Neural cell (in vitro differentiated cells): ENCODE data around the gene CRYBA1. TPM values are rescaled to one million over a fixed set of nuclear protein-coding genes. Genes with fewer than 3 reads are reported as not detected.

Experiments used
- H2AFZ ChIP-seq: fragments of 200-600, 300-800 bp; sonication (generic), shearing (Covaris generic); 2 replicates; pipeline ENCODE4 v1.6.0; 2014; ENCODE audit warnings: low read depth, mild to moderate bottlenecking, antibody characterized with exemption, low read length, moderate library complexity
- H3F3A ChIP-seq: fragments of 200-600 bp; shearing (Covaris generic); 2 replicates; pipeline ENCODE4 v1.6.1; 2016; ENCODE audit warnings: mild to moderate bottlenecking, moderate library complexity, mixed read lengths, antibody characterized with exemption, low read length; ENCODE audit not compliant: insufficient read depth, poor library complexity, severe bottlenecking
- H3K27ac ChIP-seq: fragments of 200-600, 300-800 bp; sonication (generic), shearing (Covaris generic); 2 replicates; pipeline ENCODE4 v1.5.1; 2014; ENCODE audit warnings: mild to moderate bottlenecking, low read length, moderate library complexity
- H3K27me3 ChIP-seq: fragments of 300-800, 200-600 bp; sonication (generic), shearing (Covaris generic); 2 replicates; pipeline ENCODE4 v1.6.0; 2014; ENCODE audit warnings: mild to moderate bottlenecking, low read depth, low read length, moderate library complexity; ENCODE audit not compliant: insufficient read depth
- H3K36me3 ChIP-seq: fragments of 300-800, 200-600 bp; sonication (generic), shearing (Covaris generic); 2 replicates; pipeline ENCODE4 v1.5.1; 2014; ENCODE audit warnings: mild to moderate bottlenecking, antibody characterized with exemption, low read length, moderate library complexity; ENCODE audit not compliant: insufficient read depth
- H3K4me2 ChIP-seq: fragments of 300-800, 200-600 bp; sonication (generic), shearing (Covaris generic); 2 replicates; pipeline ENCODE4 v1.6.0; 2014; ENCODE audit warnings: mild to moderate bottlenecking, low read length
- H3K4me3 ChIP-seq: fragments of 300-800, 200-600 bp; sonication (generic), shearing (Covaris generic); 2 replicates; pipeline ENCODE4 v1.5.1; 2014; ENCODE audit warnings: mild to moderate bottlenecking, low read length, moderate library complexity
- H3K79me2 ChIP-seq: fragments of 200-600 bp; shearing (Covaris generic); replicated peaks from 2 replicates; pipeline ENCODE4 v1.6.0; 2014; ENCODE audit warnings: mild to moderate bottlenecking, low read length, moderate library complexity; ENCODE audit not compliant: insufficient read depth
- H3K9ac ChIP-seq: fragments of 300-800, 200-600 bp; sonication (generic), shearing (Covaris generic); 2 replicates; pipeline ENCODE4 v1.6.1; 2016; ENCODE audit warnings: mild to moderate bottlenecking, low read length, mixed read lengths
- H3K9me2 ChIP-seq: fragments of 200-600 bp; shearing (Covaris generic); 2 replicates; pipeline ENCODE4 v1.6.1; 2016; ENCODE audit warnings: mild to moderate bottlenecking, low read length, mixed read lengths; ENCODE audit not compliant: insufficient read depth
- H3K9me3 ChIP-seq: fragments of 200-600, 300-800 bp; sonication (generic), shearing (Covaris generic); 2 replicates; pipeline ENCODE4 v1.6.1; 2016; ENCODE audit warnings: mild to moderate bottlenecking, mixed run types, low read length, moderate library complexity, mixed read lengths
- H4K20me1 ChIP-seq: fragments of 200-600 bp; shearing (Covaris generic); 2 replicates; pipeline ENCODE4 v1.6.1; 2016; ENCODE audit warnings: mild to moderate bottlenecking, mixed run types; ENCODE audit not compliant: insufficient read depth
- CTCF ChIP-seq: fragments of 450-650 bp; IDR thresholded peaks from 2 replicates; pipeline ENCODE4 v1.5.1; 2014; ENCODE audit warnings: antibody characterized with exemption, mild to moderate bottlenecking, moderate library complexity; ENCODE audit not compliant: poor library complexity, severe bottlenecking
- EP300 ChIP-seq: fragments of 450-650 bp; conservative IDR thresholded peaks from 2 replicates; pipeline ENCODE4 v1.6.1; 2014; ENCODE audit warnings: antibody characterized with exemption, mild to moderate bottlenecking, moderate library complexity; ENCODE audit not compliant: poor library complexity, severe bottlenecking
- EZH2 ChIP-seq: fragments of 200-600, 300-800 bp; shearing (Covaris generic), sonication (generic); IDR thresholded peaks from 2 replicates; pipeline ENCODE4 v1.6.1; 2014; ENCODE audit warnings: antibody characterized with exemption, low read length, borderline replicate concordance, mild to moderate bottlenecking; ENCODE audit not compliant: insufficient read depth, poor library complexity, severe bottlenecking
- MXI1 ChIP-seq: fragments of 450-650 bp; conservative IDR thresholded peaks from 2 replicates; pipeline ENCODE4 v1.6.1; 2014; ENCODE audit warnings: antibody characterized with exemption, mild to moderate bottlenecking; ENCODE audit not compliant: poor library complexity, severe bottlenecking
- POLR2AphosphoS5 ChIP-seq: IDR thresholded peaks from 2 replicates; pipeline ENCODE4 v1.6.1; 2012
- RAD21 ChIP-seq: fragments of 450-650 bp; conservative IDR thresholded peaks from 2 replicates; pipeline ENCODE4 v1.6.1; 2014; ENCODE audit warnings: antibody characterized with exemption, mild to moderate bottlenecking, moderate library complexity
- REST ChIP-seq: IDR thresholded peaks from 2 replicates; pipeline ENCODE4 v1.6.1; 2012; ENCODE audit warnings: borderline replicate concordance
- SMC3 ChIP-seq: fragments of 450-650 bp; conservative IDR thresholded peaks from 2 replicates; pipeline ENCODE4 v1.6.1; 2014; ENCODE audit warnings: antibody characterized with exemption, mild to moderate bottlenecking, moderate library complexity; ENCODE audit not compliant: poor library complexity
- TAF1 ChIP-seq: IDR thresholded peaks from 2 replicates; pipeline ENCODE4 v1.6.1; 2012; ENCODE audit warnings: low read depth
- polyA plus RNA-seq: library from polyadenylated mRNA; depleted of rRNA; stranded (reverse); fragments of >200 nt; gene quantifications from 2 replicates; pipeline ENCODE4 v1.2.3, GENCODE V29; 2014

CRYBA1 gene
- polyA plus RNA-seq, 1 donor from 2014 or later: not detected

GRCh38 chr17:29294580-29294900, 47.9 kb downstream of the CRYBA1 start:
- H3K79me2 ChIP-seq: peaks cover 28% of the 10 kb centered on the region
- TF ChIP-seq TAF1: no peak
- no peak for TF ChIP-seq EP300
- no peak for TF ChIP-seq CTCF
- TF ChIP-seq RAD21: no peak
- TF ChIP-seq EZH2: no peak
- no peak for TF ChIP-seq REST
- no peak for TF ChIP-seq SMC3
- H3K9me2 ChIP-seq: no peaks in the 10 kb centered on the region
- peak overlapping the region; percentile 70 for H3K4me2 ChIP-seq
- peak overlapping the region; percentile 98 for H3K4me3 ChIP-seq
- peak overlapping the region; percentile 63 for H2AFZ ChIP-seq
- peaks cover 4% of the 10 kb centered on the region for H4K20me1 ChIP-seq
- no peaks in the 10 kb centered on the region for H3K27me3 ChIP-seq
- no peaks in the 10 kb centered on the region for H3K36me3 ChIP-seq
- peaks cover 9% of the 10 kb centered on the region for H3F3A ChIP-seq
- peak overlapping the region; percentile 99 for H3K9ac ChIP-seq
- H3K9me3 ChIP-seq: no peaks in the 10 kb centered on the region
- H3K27ac ChIP-seq: peak overlapping the region; percentile 100

GRCh38 chr17:29295420-29295819, 48.8 kb downstream of the CRYBA1 start:
- Histone ChIP-seq H3K9me2 (no peaks in the 10 kb centered on the region), H2AFZ (no peak overlapping the region), H3K9ac (no peak overlapping the region), H3K9me3 (no peaks in the 10 kb centered on the region), H3K4me2 (no peak overlapping the region), H3F3A (peaks cover 9% of the 10 kb centered on the region), H3K36me3 (no peaks in the 10 kb centered on the region), H3K27me3 (no peaks in the 10 kb centered on the region), H3K4me3 (peak overlapping the region; percentile 98), H3K27ac (no peak overlapping the region), H4K20me1 (peaks cover 4% of the 10 kb centered on the region), H3K79me2 (peaks cover 19% of the 10 kb centered on the region)
- TF ChIP-seq EZH2 (no peak), RAD21 (no peak), TAF1 (no peak), POLR2AphosphoS5 (no peak), MXI1 (no peak), SMC3 (no peak), CTCF (no peak), REST (no peak), EP300 (no peak)
